Epithelial cell of prostate (primary cell): ENCODE results near the gene IFNGR2.
"Not testable (repeated sequence)": the region's sequence is repeated elsewhere in the genome, so short reads cannot be mapped to it uniquely, and the experiment has no call there.

Experiments
- DNase-seq: peaks from one replicate; pipeline ENCODE4 v3.0.0-alpha.2; 2011; ENCODE audit warnings: low read depth, low spot score
- H3K27ac ChIP-seq: fragments of 450-650 bp; 2 replicates; pipeline ENCODE4 v1.5.1; 2017; ENCODE audit warnings: mild to moderate bottlenecking

The IFNGR2 gene

DNA sequence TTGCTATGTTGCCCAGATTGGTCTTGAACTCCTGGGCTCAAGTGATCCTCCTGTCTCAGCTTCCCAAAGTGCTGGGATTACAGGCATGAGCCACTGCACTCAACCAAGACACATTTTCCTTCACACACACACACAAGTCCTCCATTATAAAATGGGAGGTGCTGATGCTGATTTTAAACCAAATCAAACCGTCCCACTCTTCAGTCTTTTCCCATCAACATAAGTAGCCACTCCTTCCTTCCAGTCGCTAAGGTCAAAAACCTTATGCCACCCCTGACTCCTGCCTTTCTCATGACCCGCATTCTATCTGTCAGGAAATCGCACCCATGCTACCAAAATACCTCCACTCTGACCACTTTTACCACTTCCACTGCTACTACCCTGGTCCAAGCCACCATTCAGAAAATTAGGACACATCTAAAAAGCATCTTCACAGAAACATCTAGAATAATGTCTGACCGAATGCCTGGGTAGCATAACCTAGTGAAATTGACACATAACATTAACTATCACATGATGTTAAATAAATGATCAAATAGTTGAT is 28.0 kb upstream of the IFNGR2 start:
- H3K27ac ChIP-seq: no peak overlapping the region
- no peak for DNase-seq

GRCh38 chr21:33377221-33377920 is 25.8 kb upstream of the IFNGR2 start:
- H3K27ac ChIP-seq: no peak overlapping the region
- DNase-seq: no peak

DNA sequence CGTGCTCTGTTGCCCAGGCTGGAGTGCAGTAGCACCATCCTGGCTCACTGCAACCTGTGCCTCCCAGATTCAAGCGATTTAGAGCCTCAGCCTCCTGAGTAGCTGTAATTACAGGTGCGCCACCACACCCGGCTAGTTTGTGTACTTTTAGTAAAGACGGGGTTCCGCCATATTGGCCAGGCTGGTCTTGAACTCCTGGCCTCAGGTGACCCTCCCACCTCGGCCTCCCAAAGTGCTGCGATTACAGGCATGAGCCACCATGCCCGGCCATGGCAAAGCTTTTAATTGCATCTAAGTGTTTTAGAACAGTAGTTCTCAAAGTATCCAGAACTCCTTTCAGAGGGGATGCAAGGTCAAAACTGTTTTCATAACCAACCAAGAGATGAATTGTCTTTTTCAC is 25.1 kb upstream of the IFNGR2 start:
- H3K27ac ChIP-seq: no peak overlapping the region

GRCh38 chr21:33379934-33380333 is 23.3 kb upstream of the IFNGR2 start:
- peak; percentile 91 for DNase-seq
- peak overlapping the region; percentile 100 for H3K27ac ChIP-seq

More for the DNA sequence above, 25.1 kb upstream of the IFNGR2 start:
- DNase-seq: no peak

DNA sequence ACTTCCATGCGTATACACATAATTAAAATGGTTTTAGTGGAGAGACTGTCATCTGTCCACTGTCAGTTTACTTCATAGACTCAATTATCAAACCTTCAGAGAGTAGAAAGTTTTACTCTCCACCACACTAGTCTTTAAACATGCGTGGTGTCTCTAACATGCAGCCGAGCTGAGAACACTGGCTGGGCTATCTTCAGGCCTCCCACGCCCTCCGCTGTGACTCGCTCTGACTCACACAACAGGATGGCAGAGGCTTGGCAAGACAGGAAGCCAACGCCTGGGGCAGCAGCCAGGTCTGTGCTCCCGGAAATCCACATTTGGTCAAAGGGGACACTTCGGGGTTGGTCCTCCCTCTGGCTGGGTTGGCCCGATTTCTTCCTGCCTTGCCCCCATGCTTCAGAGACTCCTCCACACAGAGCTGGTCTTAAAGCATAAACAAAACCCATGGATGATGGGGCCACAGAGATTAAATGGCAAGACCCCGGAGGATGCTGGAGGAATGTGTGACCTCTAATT is 22.7 kb upstream of the IFNGR2 start:
- peak; percentile 94 for DNase-seq
- H3K27ac ChIP-seq: peak overlapping the region; percentile 100

GRCh38 chr21:33381381-33381780 is 21.8 kb upstream of the IFNGR2 start:
- DNase-seq: not testable (repeated sequence)
- H3K27ac ChIP-seq: peak overlapping the region; percentile 100

DNA sequence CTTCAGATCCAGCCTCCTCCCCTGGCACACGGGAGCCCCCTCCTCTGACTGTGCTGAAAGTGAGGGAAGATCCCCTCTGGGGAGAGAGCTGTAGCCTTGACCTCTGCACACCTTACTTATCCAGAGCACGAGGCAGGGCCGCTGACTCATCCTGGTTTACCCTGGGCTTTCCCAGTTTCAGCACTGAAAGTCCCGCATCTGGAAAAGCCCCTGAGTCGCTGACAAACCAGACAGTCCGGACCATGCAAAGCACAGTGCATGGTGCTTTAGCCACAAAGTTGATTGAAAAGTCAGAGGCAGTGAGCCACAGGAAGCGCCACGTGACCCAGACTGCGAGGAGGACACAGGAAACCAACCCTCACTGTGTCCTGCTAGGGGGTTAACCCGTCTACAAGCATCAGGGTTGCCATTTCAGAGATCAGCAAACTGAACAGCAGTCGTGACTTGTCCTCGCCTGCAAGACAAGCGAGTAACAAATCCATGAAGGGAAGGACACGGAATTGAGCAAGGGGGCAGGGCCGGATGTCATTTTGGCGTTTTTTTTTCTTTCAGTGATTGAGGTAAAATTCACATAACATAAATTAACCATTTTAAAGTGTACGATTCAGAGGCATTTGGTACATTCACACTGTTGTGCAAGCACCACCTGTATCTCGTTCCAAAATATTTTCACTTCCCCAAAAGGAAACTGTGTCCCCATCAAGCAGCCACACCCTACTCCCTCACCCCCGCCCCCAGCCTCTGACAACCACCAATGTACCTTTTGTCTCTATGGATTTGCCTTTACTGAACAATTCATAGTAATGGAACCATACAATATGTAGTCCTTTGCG is 19.9 kb upstream of the IFNGR2 start:
- H3K27ac ChIP-seq: peak overlapping the region; percentile 100
- peak; percentile 90 for DNase-seq

- DNase-seq: no peak
- H3K27ac ChIP-seq: no peak overlapping the region
Measured at GRCh38 chr21:33384841-33385331, 18.3 kb upstream of the IFNGR2 start.

GRCh38 chr21:33386222-33386784 is 16.9 kb upstream of the IFNGR2 start:
- DNase-seq: no peak
- H3K27ac ChIP-seq: no peak overlapping the region

DNA sequence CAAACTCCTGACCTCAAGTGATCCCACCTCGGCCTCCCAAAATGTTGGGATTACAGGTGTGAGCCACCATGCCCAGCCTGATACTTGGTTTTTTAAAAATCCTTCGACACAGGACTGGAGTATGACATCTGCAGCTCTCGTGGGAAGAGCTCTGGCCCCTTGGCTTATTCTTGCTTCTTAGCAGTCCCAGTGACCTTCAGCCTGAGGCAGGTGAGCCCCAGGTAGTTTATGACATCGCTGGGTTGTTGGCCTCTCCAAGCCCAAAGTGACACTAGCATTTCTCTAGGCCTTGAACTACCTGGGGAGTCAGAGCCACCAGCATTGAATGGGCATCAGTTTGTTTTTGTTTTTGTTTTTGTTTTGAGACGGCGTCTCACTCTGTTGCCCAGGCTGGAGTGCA is 15.9 kb upstream of the IFNGR2 start:
- no peak overlapping the region for H3K27ac ChIP-seq

DNA sequence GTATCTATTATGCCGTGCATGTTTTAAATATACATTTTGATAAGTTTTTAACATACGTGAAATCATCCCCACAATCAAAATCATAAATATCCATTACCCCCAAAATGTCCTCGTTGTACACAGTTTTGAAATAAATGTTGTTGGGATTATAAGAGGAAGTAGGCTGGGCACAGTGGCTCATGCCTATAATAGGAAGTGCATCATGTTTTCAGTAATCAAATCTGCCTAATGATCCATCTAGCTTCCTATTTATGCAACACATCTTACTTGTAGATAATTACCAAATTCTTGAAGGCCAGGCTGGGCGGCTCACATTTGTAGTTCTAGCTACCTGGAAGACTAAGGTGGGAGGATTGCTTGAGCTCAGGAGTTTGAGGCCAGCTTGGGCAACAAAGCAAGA is 15.0 kb upstream of the IFNGR2 start:
- no peak for DNase-seq
- no peak overlapping the region for H3K27ac ChIP-seq

More for the DNA sequence above, 15.9 kb upstream of the IFNGR2 start:
- no peak for DNase-seq

GRCh38 chr21:33390479-33390878 is 12.7 kb upstream of the IFNGR2 start:
- H3K27ac ChIP-seq: peak overlapping the region; percentile 71
- DNase-seq: peak; percentile 60

DNA sequence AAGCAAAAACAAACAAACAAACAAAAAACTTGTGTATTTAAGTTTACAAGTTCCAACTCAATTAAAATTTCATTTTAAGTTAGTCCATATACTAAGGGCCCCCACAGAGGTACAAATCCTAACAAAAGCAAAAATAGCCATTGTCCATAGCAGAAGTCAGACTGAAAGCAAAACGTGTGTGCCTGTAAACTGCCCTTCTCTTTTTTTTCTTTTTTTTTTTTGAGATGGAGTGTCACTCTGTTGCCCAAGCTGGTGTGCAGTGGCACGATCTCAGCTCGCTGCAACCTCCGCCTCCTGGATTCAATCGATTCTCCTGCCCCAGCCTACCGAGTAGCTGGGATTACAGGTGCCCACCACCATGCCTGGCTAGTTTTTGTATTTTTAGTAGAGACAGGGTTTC is 11.6 kb upstream of the IFNGR2 start:
- DNase-seq: no peak
- no peak overlapping the region for H3K27ac ChIP-seq

DNA sequence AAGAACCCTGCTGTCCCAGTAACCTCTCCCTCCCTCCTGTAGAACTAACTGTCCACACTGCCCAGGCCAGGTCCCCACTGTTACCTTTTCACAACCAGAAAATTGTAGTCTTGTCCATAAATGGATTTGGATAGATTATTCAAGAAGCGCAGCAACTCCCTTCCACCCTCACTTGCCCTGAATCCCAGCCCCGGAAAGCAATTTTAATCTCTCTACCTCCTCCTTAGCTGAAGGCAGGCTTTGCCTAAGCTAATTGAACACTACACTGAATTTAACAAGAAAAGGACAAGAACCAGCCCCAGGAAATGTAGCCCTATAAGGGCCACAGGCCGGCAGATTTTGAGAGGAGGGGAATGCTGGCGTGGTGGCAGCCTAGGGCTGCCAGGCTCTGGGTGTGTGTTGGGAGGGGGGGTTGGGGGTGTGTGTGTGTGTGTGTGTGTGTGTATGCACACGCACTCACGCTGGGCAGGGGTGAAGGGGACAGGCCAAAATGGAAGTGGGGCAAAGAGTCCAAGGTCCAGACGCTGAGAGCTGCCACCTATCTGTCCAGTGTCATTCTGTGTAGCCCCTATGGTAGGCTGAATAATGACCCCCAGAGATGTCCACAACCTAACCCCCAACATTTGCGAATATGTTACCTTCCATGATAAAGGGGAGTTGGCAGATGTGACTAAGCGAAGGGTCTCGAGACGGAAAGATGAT is 10.8 kb upstream of the IFNGR2 start:
- DNase-seq: no peak
- no peak overlapping the region for H3K27ac ChIP-seq

DNA sequence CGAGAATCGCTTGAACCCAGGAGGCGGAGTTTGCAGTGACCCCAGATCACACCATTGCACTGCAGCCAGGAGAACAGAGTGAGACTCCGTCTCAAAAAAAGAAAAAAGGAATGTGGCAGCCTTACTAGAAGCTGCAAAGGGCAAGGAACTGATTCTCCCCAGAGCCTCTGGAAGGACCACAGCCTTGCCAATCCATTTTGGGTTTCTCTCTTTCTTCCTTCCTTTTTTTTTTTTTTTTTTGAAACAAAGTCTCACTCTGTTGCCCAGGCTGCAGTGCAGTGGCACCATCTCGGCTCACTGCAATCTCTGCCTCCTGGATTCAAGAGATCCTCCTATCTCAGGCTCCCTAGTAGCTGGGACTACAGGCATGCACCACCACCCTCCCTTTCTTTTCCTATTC is 9.9 kb upstream of the IFNGR2 start:
- no peak overlapping the region for H3K27ac ChIP-seq
- DNase-seq: no peak

DNA sequence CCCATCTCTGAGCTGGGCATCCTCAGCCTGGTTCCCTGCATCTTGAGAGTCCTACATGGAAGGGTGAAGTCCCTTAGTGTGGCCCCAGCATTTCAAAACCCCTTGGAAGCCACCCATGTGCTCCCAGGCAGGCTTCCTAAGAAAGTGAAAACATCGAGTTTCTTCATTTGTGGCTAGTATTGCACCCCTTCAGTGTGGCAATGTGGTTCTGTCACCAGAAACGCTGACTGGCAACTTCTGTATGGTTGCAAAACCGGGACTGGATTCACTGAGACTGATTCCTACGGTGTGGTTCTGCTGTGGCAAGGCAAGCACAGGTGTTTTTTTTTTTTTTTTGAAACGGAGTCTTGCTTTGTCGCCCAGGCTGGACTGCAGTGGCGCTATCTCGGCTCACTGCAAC is 9.0 kb upstream of the IFNGR2 start:
- no peak for DNase-seq
- no peak overlapping the region for H3K27ac ChIP-seq

GRCh38 chr21:33395891-33396331 is 7.3 kb upstream of the IFNGR2 start:
- H3K27ac ChIP-seq: no peak overlapping the region
- no peak for DNase-seq

- no peak overlapping the region for H3K27ac ChIP-seq
- DNase-seq: no peak
Measured at GRCh38 chr21:33396436-33396835, 6.8 kb upstream of the IFNGR2 start.

DNA sequence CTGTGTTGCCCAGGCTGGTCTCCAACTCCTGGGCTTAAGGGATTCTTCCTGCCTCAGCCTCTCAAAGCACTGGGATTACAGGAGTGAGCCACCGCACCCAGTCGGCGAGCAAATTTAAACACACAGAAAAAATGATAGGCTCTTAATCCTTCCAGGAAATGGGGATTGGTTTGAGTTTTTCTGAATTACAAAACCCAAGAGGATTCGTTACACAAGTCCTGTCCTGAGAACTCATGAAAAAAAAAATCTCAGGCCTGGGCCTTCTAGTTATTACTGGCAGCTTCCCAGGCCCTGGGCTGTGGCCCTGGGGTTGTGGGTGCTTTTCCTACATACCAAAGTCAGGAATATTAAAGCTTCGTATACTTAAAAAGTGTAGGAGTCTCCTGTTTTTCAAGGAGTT is 6.3 kb upstream of the IFNGR2 start:
- H3K27ac ChIP-seq: no peak overlapping the region
- DNase-seq: no peak

- no peak for DNase-seq
- no peak overlapping the region for H3K27ac ChIP-seq
Measured at GRCh38 chr21:33397717-33398116, 5.5 kb upstream of the IFNGR2 start.
